H9 (cell line): ENCODE measurements around the gene ACKR3. TPM values are rescaled to one million over a fixed set of nuclear protein-coding genes. Genes with fewer than 3 reads are reported as not detected.

ENCODE experiments used
- DNase-seq: peaks from one replicate; pipeline ENCODE4 v3.0.0-alpha.2; 2017
- H2AFZ ChIP-seq: one replicate; pipeline ENCODE4 v1.6.1; 2013; ENCODE audit warnings: mild to moderate bottlenecking, low read length, control low read depth, moderate library complexity
- H2AK5ac ChIP-seq: 2 replicates; pipeline ENCODE4 v1.6.1; 2013; ENCODE audit warnings: low read length, control low read depth, mixed read lengths; ENCODE audit not compliant: insufficient read length
- H2BK120ac ChIP-seq: one replicate; pipeline ENCODE4 v1.6.1; 2013; ENCODE audit warnings: low read depth, mild to moderate bottlenecking, low read length, control low read depth, inconsistent platforms; ENCODE audit not compliant: poor library complexity, severe bottlenecking
- H2BK12ac ChIP-seq: 2 replicates; pipeline ENCODE4 v1.6.1; 2013; ENCODE audit warnings: low read length, control low read depth, mixed read lengths, low read depth; ENCODE audit not compliant: insufficient read length
- H2BK15ac ChIP-seq: 2 replicates; pipeline ENCODE4 v1.6.1; 2013; ENCODE audit warnings: low read depth, low read length, control low read depth
- H2BK20ac ChIP-seq: one replicate; pipeline ENCODE4 v1.6.1; 2013; ENCODE audit warnings: low read depth, mild to moderate bottlenecking, low read length, control low read depth, inconsistent platforms; ENCODE audit not compliant: poor library complexity, severe bottlenecking
- H2BK5ac ChIP-seq: 2 replicates; pipeline ENCODE4 v1.6.1; 2013; ENCODE audit warnings: low read length, control low read depth, mixed read lengths; ENCODE audit not compliant: insufficient read length
- H3K14ac ChIP-seq: 2 replicates; pipeline ENCODE4 v1.6.1; 2013; ENCODE audit warnings: low read length, control low read depth; ENCODE audit not compliant: insufficient read depth
- H3K18ac ChIP-seq: 2 replicates; pipeline ENCODE4 v1.6.1; 2013; ENCODE audit warnings: low read depth, mild to moderate bottlenecking, mixed read lengths, low read length, control low read depth; ENCODE audit not compliant: insufficient read length
- H3K23ac ChIP-seq: 2 replicates; pipeline ENCODE4 v1.6.1; 2013; ENCODE audit warnings: low read length, control low read depth, mixed read lengths, low read depth; ENCODE audit not compliant: insufficient read length
- H3K23me2 ChIP-seq: 2 replicates; pipeline ENCODE4 v1.6.1; 2013; ENCODE audit warnings: low read depth, mild to moderate bottlenecking, mixed read lengths, low read length, control low read depth; ENCODE audit not compliant: insufficient read length, poor library complexity, severe bottlenecking
- H3K27ac ChIP-seq: 2 replicates; pipeline ENCODE4 v1.5.1; 2013; ENCODE audit warnings: low read length, control low read depth, mixed read lengths, low read depth; ENCODE audit not compliant: insufficient read length
- H3K27me3 ChIP-seq: 2 replicates; pipeline ENCODE4 v1.6.1; 2013; ENCODE audit warnings: low read length, control low read depth, inconsistent platforms; ENCODE audit not compliant: insufficient read depth
- H3K4ac ChIP-seq: 2 replicates; pipeline ENCODE4 v1.6.1; 2013; ENCODE audit warnings: low read depth, mild to moderate bottlenecking, control low read depth, inconsistent platforms, low read length, moderate library complexity
- H3K4me1 ChIP-seq: 2 replicates; pipeline ENCODE4 v1.6.1; 2013; ENCODE audit warnings: low read length, control low read depth, inconsistent platforms; ENCODE audit not compliant: insufficient read depth
- H3K4me2 ChIP-seq: 2 replicates; pipeline ENCODE4 v1.6.1; 2013; ENCODE audit warnings: low read length, control low read depth, mixed read lengths; ENCODE audit not compliant: insufficient read length, insufficient read depth
- H3K56ac ChIP-seq: 2 replicates; pipeline ENCODE4 v1.6.1; 2013; ENCODE audit warnings: low read depth, mild to moderate bottlenecking, mixed read lengths, low read length, control low read depth; ENCODE audit not compliant: insufficient read length
- H3K79me1 ChIP-seq: 2 replicates; pipeline ENCODE4 v1.6.1; 2013; ENCODE audit warnings: low read depth, mild to moderate bottlenecking, moderate library complexity, low read length, control low read depth, inconsistent platforms; ENCODE audit not compliant: insufficient read depth, poor library complexity, severe bottlenecking
- H3K79me2 ChIP-seq: 2 replicates; pipeline ENCODE4 v1.6.1; 2013; ENCODE audit warnings: low read length, control low read depth, inconsistent platforms; ENCODE audit not compliant: insufficient read depth
- H3K9ac ChIP-seq: 2 replicates; pipeline ENCODE4 v1.6.1; 2013; ENCODE audit warnings: low read length, control low read depth, mixed read lengths; ENCODE audit not compliant: insufficient read length; ENCODE audit errors: extremely low read depth
- H3K9me3 ChIP-seq: one replicate; pipeline ENCODE4 v1.6.1; 2013; ENCODE audit warnings: low read depth, low read length, inconsistent platforms; ENCODE audit not compliant: control insufficient read depth
- H3T11ph ChIP-seq: one replicate; pipeline ENCODE4 v1.6.1; 2013; ENCODE audit warnings: mild to moderate bottlenecking, low read length, control low read depth, inconsistent platforms
- H4K20me1 ChIP-seq: one replicate; pipeline ENCODE4 v1.6.1; 2013; ENCODE audit not compliant: control insufficient read depth, insufficient read length, insufficient read depth
- H4K5ac ChIP-seq: 2 replicates; pipeline ENCODE4 v1.6.1; 2013; ENCODE audit warnings: low read depth, mild to moderate bottlenecking, mixed read lengths, low read length, control low read depth; ENCODE audit not compliant: insufficient read length
- H4K8ac ChIP-seq: replicated peaks from 2 replicates; pipeline ENCODE4 v1.6.1; 2013; ENCODE audit warnings: low read length, control low read depth, mixed read lengths, low read depth; ENCODE audit not compliant: insufficient read length
- H4K91ac ChIP-seq: 2 replicates; pipeline ENCODE4 v1.6.1; 2013; ENCODE audit warnings: low read depth, mild to moderate bottlenecking, moderate library complexity, mixed read lengths, low read length, control low read depth; ENCODE audit not compliant: insufficient read length
- H3K27ac Mint-ChIP-seq, 3 experiments: 2 replicates in 2 of 3; 3 replicates in 1 of 3; pipeline ENCODE4 v1.8.0; 2020 to 2021; ENCODE audit warnings: mixed read lengths in 3 of 3, mild to moderate bottlenecking in 1 of 3, moderate library complexity in 1 of 3
- H3K27me3 Mint-ChIP-seq: 2 replicates; pipeline ENCODE4 v1.8.0; 2021; ENCODE audit warnings: low read depth, mild to moderate bottlenecking, moderate library complexity, mixed read lengths
- H3K36me3 Mint-ChIP-seq, 3 experiments: 2 replicates in 2 of 3; 3 replicates in 1 of 3; pipeline ENCODE4 v1.8.0; 2020 to 2021; ENCODE audit warnings: low read depth in 3 of 3, mixed read lengths in 3 of 3; ENCODE audit not compliant: insufficient read depth in 1 of 3
- H3K4me1 Mint-ChIP-seq, 2 experiments: 2 replicates each; pipeline ENCODE4 v1.8.0; 2020; ENCODE audit warnings: mixed read lengths in 2 of 2
- H3K4me3 Mint-ChIP-seq, 2 experiments: 2 replicates in 1 of 2; 3 replicates in 1 of 2; pipeline ENCODE4 v1.8.0; 2020 to 2021; ENCODE audit warnings: mild to moderate bottlenecking in 2 of 2, mixed read lengths in 2 of 2, moderate library complexity in 1 of 2
- H3K9me3 Mint-ChIP-seq, 2 experiments: 2 replicates in 1 of 2; 3 replicates in 1 of 2; pipeline ENCODE4 v1.8.0; 2020; ENCODE audit warnings: mild to moderate bottlenecking in 2 of 2, mixed read lengths in 2 of 2, moderate library complexity in 1 of 2
- CTCF ChIP-seq: fragments of 200-600 bp; sonication (generic); conservative IDR thresholded peaks from 3 replicates; pipeline ENCODE4 v1.8.0; 2021; ENCODE audit warnings: antibody characterized with exemption, mild to moderate bottlenecking
- WGBS: extraction: QIAGEN DNeasy Blood & Tissue Kit; methylation state at CpG from one replicate; pipeline ENCODE4 v1.1.7; 2013; ENCODE audit warnings: missing lambda C conversion rate, low lambda C conversion rate, mixed read lengths; ENCODE audit not compliant: insufficient read length; ENCODE audit errors: extremely low coverage; 5-methylcytosine and 5-hydroxymethylcytosine counted together
- total RNA-seq: library from RNA; stranded (reverse); gene quantifications from 2 replicates; pipeline ENCODE4 v1.2.1, GENCODE V29; 2021

Gene ACKR3
- total RNA-seq, 1 experiment from 2014 or later, result 0.44 TPM

- Histone ChIP-seq H2BK12ac (no peak overlapping the region), H4K91ac (no peak overlapping the region), H3K23ac (no peak overlapping the region), H4K20me1 (no peaks in the 10 kb centered on the region), H2BK15ac (no peak overlapping the region), H2BK20ac (no peak overlapping the region), H3T11ph (no peak overlapping the region), H4K8ac (no peak overlapping the region), H3K79me2 (no peaks in the 10 kb centered on the region), H3K9me3 (no peaks in the 10 kb centered on the region), H3K4ac (no peak overlapping the region), H3K56ac (no peak overlapping the region), H4K5ac (no peak overlapping the region), H3K23me2 (no peaks in the 10 kb centered on the region), H3K79me1 (no peaks in the 10 kb centered on the region), H3K9ac (no peak overlapping the region), H3K18ac (no peak overlapping the region), H3K14ac (no peak overlapping the region), H3K4me1 (0 out of 2 replicates have a peak, but pooled peaks cover 2% of the 10 kb centered on the region), H3K27ac (no peak overlapping the region), H2BK120ac (no peak overlapping the region), H3K4me2 (no peak overlapping the region), H2AFZ (no peak overlapping the region), H3K27me3 (no peaks in the 10 kb centered on the region), H2BK5ac (no peak overlapping the region), H2AK5ac (no peak overlapping the region)
- TF ChIP-seq CTCF, result no peak
- DNase-seq, result no peak
- Mint-ChIP-seq H3K9me3 (no peaks in the 10 kb centered on the region), H3K36me3 (peaks cover 2 to 12% (median 10%) of the 10 kb centered on the region in 3 experiments; a peak in 5 of 7 replicates), H3K27ac (peak overlapping the region in 1 of 3 experiments; percentile 96; a peak in 2 of 7 replicates), H3K4me3 (no peak overlapping the region), H3K27me3 (no peaks in the 10 kb centered on the region; the same call in 1 of the 2 replicates), H3K4me1 (peaks cover 50 to 57% of the 10 kb centered on the region in 2 experiments)
- no CpG with 5 or more reads among the region's 11 CpGs for WGBS
These were observed 7.3 kb downstream of the ACKR3 start for GRCh38 chr2:236576953-236577352.
